Uterus (tissue), 2 donors: ENCODE results near the gene NKX1-1.

Experiments
- CTCF ChIP-seq, 4 experiments: fragments of 200-600 bp in 2 of 4; fragments of 450-650 bp in 2 of 4; sonication (generic) in 2 of 4; IDR thresholded peaks; one replicate each; pipeline ENCODE4 v1.5.1; 2016 to 2019; ENCODE audit warnings: antibody characterized with exemption in 4 of 4, mild to moderate bottlenecking in 2 of 4, moderate library complexity in 1 of 4
- POLR2A ChIP-seq, 2 donors: fragments of 450-650 bp; IDR thresholded peaks; one replicate each; pipeline ENCODE4 v1.6.1; 2016; ENCODE audit warnings: antibody characterized with exemption in 2 of 2, mild to moderate bottlenecking in 1 of 2, moderate library complexity in 1 of 2

- TF ChIP-seq POLR2A (IDR thresholded peaks at IDR 0.05) (no peak), CTCF (IDR thresholded peaks at IDR 0.05) (no peak)
Observed at GRCh38 chr4:1353186-1354055, 52.8 kb downstream of the NKX1-1 start.
